Skeletal muscle cell (primary cell): Measurements from ENCODE around the gene TBC1D22A.

Experiments
- DNase-seq: peaks from one replicate; pipeline ENCODE4 v3.0.0-alpha.2; 2010; ENCODE audit warnings: low read depth
- H3K4me3 ChIP-seq: 2 replicates; pipeline ENCODE4 v1.5.1; 2011; ENCODE audit warnings: low read depth, mild to moderate bottlenecking, control low read depth, low read length, moderate library complexity

TBC1D22A gene

DNA sequence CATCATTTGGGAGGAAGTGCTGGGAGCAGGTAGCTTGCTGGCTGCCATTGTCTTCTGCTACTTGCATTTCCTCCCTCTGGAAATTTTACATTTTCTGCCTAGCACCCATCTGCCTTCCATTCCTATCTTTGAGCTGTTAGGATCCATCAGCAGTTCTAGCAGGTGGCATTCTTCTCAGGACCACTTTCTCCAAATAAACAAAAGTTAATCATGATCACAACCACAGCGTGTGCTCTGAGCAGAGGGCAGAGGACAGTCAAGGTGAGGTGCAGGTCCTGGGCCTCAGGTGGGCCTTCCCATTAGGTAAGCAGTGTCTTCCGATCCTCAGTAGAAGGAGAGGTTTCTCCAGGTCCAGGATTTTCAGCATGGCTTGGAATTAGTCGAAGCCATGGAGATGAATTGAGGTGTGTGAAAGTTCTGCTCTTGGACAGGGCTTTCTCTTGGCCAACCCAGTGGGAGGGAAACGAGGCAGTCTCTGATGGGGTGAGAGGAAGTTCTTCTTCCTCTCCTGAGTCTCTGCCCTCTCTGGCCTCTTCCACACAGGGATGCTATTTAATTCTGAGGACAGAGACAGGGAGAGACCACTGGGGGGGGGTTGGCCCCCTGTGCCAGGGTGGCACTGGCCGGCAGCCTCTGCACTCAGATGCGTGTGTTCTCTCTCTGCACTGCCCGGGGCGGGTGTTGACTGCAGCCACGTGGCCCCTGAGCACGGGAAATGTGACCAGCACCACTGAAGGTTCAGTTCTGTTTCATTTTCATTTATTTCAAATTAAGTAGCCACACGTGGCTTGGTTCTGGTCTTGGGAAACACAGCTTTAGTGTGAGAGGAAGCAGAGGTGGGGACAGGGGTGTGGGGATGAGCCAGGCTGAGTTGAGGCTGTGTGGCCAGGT is 170.8 kb downstream of the TBC1D22A start:
- H3K4me3 ChIP-seq, result no peak overlapping the region
- no peak for DNase-seq

DNA sequence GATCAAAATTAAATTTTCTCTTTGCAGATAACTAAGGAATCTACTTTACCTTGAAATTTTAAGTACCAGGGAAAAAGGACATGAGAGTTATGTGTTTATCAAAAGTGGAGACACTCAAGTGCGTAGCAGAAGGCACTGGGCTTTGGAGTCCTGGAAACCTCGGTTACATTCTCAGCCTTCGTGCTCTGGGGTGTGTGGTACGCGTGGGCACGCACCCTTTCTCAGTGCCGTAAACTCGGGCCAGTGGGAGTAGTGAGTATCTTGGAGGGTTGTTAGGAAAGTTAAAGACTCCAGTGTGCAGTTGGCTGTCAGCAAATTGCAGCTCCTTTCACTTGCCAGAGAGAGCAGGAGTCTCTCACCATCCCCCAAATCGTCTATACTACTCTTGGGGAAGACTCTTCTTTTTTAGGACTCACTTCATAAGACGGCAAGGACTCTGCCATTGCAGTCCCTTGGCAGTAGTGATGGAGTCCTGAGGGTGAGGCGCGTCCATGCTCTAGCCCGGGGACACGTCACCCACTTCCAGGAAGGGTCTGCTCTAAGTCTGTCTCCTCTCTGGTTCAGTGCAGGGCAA is 171.8 kb downstream of the TBC1D22A start:
- H3K4me3 ChIP-seq, result no peak overlapping the region
- DNase-seq, result no peak

DNA sequence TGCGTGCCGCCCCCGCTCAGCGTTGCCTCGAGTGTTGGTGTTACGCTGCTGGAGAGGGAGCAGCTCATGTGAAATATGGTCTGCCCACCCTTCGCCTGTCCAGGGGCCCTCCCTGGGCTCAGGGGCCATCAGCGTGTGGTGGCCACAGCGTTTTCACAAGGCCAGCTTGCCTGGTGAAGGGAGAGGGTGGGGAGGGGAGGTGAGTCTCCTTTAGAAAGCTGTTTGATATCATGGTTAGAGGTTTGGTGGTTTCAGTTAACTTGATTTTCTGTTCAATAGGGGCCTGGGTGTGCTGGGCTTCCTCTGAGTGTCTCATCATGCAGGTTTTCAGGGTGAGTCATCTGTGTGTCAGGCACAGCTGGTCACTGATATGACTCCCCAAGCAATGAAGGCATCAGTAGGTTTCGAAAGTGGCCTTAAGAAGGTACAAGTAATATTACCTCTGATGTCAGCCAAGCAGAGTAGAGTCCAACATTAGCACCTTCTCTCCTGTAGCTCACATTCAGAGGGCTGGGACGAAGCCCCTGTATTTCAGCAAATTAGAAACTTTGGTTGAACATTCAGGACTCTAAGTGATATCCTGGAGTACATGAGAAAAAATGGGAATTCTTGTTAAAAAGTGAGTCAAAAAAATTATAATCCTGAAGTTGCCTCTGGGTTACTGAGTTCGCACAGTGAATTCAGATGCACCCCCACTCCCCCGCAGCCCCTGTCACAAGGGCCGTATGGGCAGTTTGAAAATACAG is 172.5 kb downstream of the TBC1D22A start:
- H3K4me3 ChIP-seq, result no peak overlapping the region
- DNase-seq, result peak; percentile 85

DNA sequence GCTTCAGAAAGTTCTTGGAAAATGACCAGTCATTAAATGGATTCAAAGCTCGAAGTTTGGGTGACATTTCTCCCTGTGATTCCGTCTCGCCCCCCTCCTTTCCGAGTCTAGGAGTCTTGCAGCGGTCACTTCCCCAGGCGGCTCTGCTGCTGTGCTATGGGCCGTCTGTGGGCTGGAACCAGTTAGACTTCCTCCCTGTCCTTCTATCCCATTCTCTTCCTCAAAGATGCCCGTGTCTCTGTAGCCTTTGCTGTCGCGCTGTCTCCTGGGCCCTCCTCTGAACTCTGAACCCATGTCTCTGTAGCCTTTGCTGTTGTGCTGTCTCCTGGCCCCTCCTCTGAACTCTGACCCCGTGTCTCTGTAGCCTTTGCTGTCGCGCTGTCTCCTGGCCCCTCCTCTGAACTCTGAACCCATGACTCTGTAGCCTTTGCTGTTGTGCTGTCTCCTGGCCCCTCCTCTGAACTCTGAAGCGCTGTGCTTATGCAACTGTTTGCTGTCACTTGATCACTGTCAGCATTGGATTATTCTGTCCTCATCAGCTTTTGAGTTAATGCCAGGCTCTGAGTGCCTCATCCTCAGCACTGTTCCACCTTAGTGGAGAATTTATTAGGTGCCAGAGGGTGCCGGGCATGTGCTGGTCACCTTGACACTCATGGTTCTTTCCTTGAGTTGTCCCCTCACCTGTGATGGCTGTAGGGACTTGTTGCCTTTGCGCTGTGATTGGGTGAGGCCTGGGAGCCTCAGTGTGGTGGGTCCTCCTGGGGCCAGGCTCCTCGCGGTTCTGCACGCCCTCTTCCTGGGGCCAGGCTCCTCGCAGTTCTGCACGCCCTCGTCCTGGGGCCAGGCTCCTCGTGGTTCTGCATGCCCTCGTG is 173.3 kb downstream of the TBC1D22A start:
- DNase-seq, result no peak
- no peak overlapping the region for H3K4me3 ChIP-seq

DNA sequence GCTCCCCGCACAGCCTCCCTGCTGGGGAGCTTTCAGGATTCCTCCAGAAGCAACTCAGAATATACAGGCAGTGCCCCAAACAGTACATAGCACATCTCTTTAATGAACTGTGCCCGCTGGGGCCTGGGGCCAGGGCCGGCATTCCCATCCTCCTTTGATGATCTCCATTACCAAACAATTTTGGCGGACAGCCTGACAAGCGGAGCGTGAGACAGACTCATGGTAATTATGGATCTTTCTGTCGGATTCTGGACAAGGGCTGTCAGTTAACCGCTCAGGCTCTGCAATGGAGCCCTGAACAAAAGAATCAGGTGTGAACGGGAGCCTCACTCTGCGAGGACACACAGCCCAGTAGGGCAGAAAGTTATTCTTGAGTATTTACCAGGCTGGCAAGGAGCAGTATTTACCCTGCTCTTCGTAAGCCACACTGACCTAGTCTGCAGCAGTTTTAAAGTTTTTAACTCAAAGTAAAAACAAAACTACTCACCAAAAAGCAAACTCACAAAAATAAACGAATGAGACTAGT is 174.0 kb downstream of the TBC1D22A start:
- no peak overlapping the region for H3K4me3 ChIP-seq
- DNase-seq, result no peak

DNA sequence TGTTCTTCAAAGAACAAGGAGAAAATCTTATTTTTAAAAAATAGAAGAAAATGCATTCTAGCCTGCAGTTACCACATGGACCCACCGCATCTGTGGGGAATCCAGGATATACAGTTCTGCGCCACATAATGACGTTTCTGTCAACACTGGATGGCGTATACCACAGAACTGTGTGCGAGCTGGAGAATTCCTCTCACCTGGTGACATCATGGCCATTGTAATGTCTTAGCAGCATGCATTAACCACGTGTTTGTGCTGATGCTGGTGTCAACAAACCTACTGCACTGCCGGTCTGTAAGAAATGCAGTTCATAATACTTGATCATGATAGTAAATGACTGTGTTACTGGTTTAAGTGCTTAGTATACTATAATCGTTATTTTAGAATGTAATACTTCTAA is 174.7 kb downstream of the TBC1D22A start:
- H3K4me3 ChIP-seq, result no peak overlapping the region
- DNase-seq, result no peak

DNA sequence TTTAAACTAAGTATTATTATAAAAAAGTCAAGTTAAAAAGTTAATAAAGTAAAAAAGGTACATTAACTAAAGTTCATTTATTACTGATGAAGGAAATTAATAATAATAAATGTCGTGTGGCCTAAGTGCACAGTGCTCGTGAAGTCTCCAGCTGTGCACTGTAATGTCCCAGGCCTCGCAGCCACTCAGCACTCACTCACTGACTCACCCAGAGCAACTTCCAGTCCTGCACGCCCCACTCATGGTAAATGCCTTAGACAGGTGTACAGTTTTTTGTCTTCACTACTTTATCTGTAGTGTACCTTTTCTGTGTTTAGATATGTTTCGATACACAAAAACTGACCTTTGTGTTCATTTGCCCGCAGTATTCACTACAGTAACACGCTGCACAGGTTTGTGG is 175.5 kb downstream of the TBC1D22A start:
- DNase-seq, result no peak
- H3K4me3 ChIP-seq, result no peak overlapping the region

DNA sequence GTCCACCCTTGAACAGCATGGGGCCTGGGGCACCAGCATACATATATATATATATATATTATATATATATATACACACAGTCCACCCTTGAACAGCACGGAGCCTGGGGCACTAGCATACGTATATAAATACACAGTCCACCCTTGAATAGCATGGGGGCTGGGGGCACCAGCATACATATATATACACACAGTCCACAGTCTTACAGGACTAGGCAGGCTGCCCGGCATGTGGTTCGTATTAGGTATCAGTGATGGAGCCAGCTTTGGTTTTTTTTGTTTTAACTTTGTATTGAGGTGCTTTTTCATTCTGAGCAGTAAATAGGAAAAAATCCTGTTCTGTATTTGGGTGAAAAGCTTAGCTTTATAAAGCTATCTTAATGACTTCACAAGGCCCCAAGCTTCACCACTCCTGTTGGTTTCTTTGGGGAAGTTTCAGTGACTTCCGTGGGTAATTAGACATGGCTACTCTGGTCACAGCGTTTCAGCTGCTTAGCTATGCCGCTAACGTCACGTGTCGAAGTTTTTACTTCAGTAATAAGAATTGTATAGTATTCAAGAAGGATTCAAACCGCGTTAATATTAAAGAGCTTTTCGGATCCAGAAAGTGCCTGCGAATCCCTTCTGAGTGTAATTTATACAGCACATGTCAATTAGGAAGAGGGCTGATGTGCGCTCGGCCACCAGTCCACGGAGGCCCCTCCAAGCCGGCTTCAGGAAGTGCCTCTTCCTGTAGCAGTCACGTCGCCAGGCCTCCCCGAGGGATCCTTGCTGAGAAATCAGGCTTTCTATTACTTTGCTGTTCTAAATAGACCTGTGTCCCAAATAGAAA is 179.7 kb downstream of the TBC1D22A start:
- DNase-seq, result peak; percentile 25
- peak overlapping the region; percentile 12 for H3K4me3 ChIP-seq

DNA sequence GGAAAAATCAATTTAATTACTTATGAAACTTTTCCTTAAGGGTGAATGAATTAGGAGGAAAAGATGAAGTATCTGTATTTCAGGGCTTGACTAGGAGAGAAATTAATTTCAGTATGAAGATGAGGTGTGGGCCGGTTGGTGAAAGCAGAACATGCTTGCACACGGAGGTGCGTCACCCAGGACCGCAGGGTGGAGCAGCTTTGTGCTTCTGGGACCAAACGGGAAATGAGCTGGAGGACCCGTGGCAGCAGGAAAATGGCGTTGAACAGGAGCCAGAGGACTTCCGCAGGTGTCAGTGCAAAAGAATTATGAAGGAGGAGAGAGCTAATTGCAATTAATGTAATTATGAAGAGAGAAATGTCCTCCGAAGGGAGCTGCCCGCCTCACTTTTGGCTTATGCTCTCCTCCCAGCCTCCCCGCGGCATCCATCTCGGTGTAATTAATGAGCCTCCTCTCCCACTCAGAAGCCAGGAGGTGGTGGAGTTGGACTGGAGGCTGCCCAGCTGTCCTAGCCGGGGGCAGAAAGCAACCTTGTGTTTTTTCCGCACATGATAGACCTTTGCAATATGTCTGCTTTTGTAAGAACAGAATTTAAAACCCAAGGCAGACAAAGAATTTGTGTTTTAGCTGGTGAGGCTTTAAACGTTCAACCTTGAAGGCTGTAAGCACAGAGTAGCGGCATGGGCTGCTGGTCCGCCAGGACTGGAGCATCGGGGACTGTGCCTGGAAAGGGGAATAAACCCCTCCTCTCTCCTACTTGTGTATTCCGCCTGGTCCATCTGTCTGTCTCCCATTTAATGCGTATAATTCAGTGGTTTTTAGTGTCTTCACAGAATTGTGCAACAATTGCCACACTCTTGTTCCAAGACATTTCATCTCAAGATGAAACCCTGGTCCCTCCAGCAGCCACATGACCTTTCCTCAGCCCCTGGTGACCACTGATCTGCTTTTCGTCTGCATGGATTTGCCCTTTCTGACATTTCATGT is 180.6 kb downstream of the TBC1D22A start:
- H3K4me3 ChIP-seq, result peak overlapping the region; percentile 12
- DNase-seq, result peak; percentile 45

DNA sequence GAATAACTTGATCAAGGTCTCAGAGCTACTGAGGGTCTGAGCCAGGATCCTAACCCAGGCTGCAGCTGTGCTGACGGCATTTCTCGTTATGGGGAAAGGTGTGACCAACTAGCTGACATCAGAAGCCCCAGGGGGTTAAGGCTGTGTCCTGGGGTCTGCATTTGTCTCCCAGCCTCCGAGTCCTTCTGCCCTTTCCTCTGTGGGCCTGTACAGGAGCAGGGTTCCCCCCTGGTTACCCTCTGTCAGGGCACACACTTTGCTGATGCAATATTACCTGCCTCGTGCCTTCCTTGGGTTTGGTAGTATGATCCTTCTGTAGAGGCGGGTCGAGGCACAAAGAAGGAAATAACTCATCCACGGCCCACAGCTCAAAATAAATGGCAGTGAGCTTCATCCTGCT is 183.0 kb downstream of the TBC1D22A start:
- H3K4me3 ChIP-seq, result no peak overlapping the region
- DNase-seq, result no peak

DNA sequence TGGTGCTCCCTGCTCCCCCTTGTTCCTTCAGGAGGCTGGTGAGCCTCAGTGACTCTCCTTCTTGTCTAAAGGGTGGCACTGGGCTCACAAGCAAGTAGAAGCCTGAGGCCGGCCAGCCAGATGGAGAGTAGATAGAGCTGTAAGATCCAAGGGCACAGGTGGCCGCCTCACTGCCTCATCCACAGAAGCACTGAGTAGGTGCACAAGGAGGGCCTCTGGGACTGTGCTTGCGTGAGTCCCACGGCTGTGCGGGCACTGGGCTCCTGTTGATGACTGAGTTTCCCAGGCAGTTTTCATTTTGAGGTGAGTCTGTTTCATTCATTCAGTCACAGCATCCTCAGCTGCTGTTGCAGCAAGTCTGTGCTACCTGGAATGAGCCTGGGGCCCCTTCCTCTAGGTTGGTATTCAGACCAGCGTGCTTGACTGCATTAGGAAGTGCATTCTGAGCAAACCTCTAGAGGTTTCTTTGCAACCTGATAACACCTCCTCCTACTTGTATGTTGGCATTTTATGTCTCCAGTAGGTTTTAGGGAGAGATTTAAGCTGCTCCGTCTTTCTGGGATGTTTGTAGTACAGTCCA is 184.0 kb downstream of the TBC1D22A start:
- no peak overlapping the region for H3K4me3 ChIP-seq
- DNase-seq, result no peak

DNA sequence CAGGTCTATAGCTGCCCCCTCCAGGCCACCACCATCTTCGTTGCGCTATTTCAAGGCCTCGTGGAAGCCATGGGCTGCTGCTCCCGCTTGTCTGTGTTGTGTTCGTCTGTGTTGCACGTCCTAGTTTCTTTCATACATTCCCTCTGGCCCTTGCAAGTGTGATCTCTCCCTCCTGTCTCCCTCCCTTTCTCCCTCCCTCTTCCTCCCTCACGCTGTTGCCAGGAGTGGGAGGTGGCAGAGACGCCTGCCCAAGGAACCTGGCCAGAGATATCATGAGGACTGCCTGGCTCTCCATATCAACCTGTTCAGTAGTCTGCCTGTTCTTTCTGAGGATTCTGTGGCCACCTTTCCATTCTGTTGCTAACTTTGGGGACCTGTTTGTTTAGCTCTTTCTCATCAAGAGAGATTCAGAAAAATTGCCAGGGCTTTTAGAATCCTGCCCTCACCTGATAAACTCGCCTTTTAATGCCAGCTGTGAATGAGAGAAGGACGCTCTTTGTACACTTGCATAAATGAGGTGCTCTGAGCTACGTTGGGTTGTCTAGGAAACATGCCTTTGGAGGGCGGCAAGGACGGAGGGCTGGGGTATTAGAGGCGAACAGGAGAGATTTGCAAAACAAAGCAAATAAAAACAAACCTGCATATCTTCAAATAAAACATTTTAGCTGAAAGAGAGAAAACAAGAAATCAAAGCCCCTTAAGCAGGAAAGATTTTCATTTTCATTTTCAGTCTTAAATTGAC is 185.2 kb downstream of the TBC1D22A start:
- no peak overlapping the region for H3K4me3 ChIP-seq
- no peak for DNase-seq

DNA sequence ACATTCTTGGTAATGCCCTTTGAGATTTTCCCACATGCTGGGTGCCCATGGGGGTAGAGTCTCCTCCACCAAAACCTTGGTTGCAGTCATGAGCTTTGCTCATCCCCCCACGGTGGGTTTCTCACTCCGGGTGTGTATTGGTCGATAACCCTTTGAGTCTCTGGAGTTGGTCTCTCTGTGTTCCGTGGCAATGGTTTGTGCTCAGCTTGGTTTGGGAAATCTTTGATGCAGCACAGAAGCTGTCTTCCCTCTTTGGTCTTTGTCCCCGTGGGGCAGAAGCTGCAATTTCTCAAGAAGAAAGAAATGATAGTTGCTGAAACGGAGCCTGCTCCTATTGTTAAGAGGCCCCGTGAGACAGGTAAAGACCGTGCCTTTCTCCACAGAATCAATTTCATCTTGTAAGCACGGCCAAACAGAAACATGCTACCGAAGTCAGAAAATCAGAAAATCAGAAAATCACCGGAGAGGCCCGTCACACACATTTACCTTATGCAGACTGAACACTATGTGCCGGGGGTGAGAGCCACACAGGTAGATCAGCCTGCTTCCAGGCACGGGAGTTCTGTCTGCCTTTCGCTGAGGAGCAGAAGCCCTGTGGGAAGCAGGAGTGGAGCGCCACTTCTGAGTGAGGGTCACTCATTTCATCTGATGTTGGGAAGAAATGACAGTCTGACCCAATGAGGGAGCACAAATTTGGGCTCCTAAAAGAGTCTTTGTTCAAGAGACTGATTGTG is 186.1 kb downstream of the TBC1D22A start:
- H3K4me3 ChIP-seq, result no peak overlapping the region
- DNase-seq, result no peak

DNA sequence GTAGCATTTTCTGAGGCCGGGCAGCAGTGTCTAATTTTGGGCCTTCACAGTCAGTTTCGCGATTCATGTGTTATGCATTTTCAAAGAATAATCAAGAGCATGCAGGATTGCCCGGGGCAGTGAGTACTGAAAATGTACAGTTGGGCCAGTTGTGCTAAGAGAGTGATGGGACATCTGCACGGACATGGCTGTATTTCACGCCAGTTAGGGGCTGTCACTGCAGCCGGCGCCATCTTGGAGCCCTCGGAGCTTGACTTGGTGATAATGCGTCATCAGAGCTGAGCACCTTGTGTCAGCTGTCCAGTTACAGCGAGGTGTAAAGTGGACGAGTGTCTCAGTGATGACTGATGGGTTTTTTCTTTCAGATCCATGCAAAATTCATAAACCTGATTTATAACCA is 188.9 kb downstream of the TBC1D22A start:
- no peak for DNase-seq
- H3K4me3 ChIP-seq, result no peak overlapping the region

DNA sequence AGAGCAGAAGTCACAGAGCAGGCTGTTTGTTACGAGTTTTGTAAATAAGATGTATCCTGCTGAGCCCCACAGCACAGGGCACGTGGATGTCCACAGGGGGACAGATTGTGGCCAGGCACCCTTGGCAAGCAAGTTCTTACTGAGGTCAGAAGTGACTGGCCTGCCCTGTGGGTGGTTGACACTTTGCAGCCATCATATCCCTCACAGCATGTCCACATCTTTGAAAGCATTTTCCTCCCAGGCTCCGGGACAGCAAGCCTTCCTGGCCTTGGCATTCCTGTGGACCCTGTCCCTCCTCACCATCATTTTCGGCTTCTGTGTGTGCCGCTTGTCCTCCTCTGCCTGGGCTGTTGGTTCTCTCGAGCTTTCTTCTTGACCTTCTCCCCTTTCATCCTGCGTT is 189.5 kb downstream of the TBC1D22A start:
- H3K4me3 ChIP-seq, result no peak overlapping the region
- no peak for DNase-seq
